GM19395 (cell line): Measurements from ENCODE around the gene EYA4.

ENCODE experiments used
- ATAC-seq: cut with Tn5 transposase; IDR thresholded peaks from one replicate; pipeline ENCODE4 v1.9.1; 2021; ENCODE audit warnings: mild to moderate bottlenecking, moderate library complexity; ENCODE audit not compliant: unreplicated experiment

The EYA4 gene

GRCh38 chr6:133343220-133343619 is 102.1 kb downstream of the EYA4 start:
- ATAC-seq: no peak

DNA sequence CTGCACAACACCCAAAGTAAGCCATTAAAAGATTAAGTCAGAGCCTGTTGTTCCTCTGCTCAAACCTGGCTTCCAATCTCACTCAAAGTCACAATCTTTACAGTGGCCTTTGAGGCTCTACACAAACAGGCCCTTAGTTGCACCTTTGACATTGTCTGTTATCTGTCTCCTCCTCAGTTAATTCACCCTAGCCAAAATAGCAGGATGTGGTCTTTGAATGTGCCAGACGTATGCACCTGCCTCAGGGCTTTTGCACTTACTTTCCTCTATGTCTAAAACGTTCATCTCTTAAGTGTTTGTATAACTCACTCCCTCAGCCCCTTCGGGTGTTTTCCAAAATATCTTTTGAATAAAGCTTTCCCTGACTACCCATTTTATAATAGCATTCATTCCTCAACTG is 107.7 kb downstream of the EYA4 start:
- no peak for ATAC-seq

DNA sequence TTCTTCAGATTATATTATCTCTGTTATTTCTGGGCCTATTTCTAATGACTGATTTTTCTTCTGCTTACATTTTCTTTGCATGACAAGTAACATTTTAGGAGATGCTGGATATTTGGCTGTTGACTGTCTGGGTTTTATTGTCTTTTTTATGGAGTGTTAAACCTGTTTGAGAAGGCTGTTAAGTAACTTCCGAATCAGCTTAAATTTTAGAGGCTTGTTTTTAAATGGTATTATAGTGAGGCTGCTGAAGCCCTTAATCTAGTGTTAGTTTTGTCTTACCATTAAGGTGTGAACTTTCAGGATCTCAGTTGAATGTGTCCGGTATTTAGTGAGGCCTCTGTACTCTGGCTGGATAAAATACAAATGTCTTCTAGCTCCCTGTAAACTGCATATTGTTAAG is 109.8 kb downstream of the EYA4 start:
- ATAC-seq: no peak

DNA sequence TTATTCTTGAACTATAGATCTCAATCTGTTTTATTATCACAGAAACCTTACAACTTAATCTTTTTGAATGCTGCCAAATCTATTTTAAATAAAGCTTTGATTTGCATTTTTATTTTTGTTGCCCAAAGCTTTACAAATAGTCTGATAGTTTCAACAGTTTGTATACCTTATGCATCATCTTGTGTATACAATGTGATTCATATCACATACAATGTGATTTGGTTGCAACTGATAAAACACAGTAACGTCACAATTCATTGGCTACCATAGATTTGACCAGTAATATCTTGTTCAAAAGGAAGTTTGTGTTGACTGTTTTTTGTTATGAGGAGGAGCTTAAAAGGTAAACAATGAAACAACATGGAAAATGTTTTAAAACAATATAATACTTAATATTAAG is 110.9 kb downstream of the EYA4 start:
- no peak for ATAC-seq

DNA sequence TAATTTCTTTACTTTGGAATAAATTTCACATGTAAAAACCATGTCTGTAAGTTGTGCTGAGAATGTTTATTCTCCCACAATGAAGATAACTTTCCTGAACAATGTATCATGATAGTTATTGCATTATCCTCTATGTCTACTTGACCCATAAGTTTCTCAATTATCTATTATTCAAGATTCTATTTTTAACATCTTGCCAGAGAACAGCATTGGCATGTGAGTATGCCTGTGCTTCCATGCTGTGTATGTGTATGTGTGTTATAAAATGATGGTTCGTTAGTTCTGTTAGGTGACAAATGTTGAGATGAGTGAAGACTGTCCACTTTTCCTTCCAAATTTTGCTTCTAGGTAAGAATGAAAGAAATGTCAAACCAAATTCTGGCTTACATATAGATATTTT is 111.9 kb downstream of the EYA4 start:
- no peak for ATAC-seq

- no peak for ATAC-seq
Measured at GRCh38 chr6:133355922-133356321, 114.8 kb downstream of the EYA4 start.

DNA sequence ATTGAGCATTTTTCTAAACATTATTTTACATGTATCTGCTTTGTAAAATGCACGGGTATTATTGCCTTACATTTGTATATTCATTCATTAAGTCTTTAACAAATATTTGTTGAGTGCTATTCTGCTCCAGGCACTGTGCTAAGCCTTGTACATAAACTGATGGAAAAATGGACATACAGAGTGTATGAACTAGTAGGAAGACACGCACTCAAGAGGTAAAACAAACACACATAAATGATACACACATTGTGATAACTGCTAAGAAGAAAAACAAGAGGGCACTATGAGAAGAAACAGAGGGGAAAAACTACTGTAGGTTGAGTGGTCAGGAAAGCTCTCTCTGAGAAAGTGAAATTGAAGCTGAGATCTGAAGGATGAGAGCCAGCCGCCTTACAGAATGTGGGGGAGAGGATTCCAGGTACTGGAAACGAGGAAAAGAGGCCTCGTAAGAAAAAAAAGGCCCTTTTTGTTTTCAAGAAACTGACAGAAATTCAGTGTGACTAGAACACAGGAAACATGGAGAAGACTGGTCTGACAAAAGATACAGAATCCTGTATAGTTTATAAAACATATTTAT is 117.5 kb downstream of the EYA4 start:
- ATAC-seq: no peak

DNA sequence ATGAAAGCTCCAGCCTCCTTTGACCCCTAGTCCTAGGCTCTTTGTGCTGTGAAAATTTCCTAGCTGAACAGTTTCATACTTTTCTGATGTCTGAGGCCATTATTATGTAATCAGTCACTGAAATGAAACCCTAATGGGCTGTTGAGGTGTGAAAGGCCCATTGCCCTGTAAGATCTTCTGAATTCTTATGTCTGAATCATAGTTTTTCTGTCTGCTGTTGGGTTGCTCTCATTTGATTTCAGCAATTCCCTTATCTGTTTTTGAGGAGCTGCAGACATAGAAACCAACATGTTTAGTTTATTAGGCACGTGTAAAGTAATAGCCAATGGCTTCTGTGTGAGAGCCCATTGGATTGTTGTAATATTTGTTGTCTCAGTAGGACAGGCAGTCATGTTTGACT is 118.1 kb downstream of the EYA4 start:
- ATAC-seq: no peak

- ATAC-seq: no peak
Measured at GRCh38 chr6:133359760-133360159, 118.6 kb downstream of the EYA4 start.

- ATAC-seq: no peak
Measured at GRCh38 chr6:133360194-133360593, 119.0 kb downstream of the EYA4 start.

GRCh38 chr6:133362813-133363212 is 121.7 kb downstream of the EYA4 start:
- no peak for ATAC-seq

DNA sequence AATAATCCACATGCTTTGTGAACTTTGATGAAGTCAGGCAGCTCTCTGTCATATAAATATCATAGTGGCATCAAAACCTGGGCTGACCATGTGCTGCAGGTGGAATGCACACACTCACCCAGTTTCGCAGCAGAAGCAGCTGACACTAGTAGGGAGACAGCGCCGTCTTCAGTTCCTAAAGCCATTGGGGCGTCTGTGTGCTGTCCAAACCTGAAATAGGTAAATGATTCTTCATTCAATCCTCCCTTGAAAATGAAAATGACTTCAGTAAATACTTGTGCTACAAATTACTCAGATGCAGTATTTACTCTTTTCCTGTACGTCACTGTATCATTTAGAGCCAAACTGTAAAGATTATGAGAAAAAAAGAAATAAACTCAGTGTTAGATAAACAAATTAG is 127.5 kb downstream of the EYA4 start:
- no peak for ATAC-seq

GRCh38 chr6:133369773-133370272 is 128.7 kb downstream of the EYA4 start:
- no peak for ATAC-seq

DNA sequence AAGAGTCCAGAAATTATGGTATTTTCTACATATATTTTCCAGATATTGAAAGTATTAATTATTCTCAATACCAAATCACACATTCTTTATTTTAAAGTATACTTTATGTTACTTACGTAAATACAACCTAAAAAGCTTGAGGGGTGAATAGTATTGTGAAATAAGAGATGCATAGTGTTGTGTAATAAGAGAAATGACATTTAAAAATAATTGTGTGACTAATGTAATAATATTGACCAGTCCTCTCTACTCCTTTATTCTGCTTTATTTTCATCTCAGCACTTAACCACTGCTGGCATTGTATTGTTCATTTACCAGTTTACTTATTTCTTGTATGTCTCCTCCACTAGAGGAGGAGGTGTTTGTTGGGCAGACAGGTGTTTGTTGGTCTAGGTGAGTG is 135.6 kb downstream of the EYA4 start:
- no peak for ATAC-seq

DNA sequence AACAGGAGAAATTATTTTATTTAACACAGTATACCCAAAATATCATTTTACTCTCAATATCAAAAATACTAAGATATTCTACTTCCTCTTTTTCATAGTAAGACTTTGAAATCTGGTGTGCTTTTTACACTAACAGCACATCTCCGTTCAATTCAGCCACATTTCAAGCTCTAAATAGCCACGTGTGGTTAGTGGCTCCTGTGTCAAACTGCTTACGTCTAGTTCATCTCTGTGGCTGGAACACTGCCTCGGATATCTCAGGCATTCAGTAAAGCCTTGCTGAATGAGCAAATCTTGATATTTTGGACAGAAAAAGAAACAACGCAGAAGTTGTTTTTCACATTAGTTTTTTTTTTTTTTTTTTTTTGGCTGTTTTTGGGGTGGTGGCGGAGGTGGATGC is 136.1 kb downstream of the EYA4 start:
- no peak for ATAC-seq

DNA sequence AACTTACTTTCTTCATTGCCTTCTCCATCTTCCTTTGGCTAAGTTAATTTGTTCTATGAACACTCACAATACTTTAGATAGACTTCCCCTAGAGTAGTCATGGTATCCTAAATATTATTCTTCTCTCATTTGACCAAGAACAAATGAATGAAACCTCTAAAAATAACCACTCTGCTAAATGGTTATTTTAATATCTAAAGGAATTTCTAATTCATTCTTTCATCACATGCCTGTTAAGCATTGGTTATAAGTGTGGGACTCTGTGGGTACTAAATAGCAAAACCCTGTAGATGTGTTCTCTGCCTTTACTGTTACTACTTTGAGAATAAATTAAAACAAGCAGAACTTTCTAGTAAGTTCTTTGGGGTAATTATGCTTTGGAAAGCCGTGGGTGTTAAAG is 138.9 kb downstream of the EYA4 start:
- no peak for ATAC-seq

- ATAC-seq: no peak
Measured at GRCh38 chr6:133380723-133381122, 139.6 kb downstream of the EYA4 start.

DNA sequence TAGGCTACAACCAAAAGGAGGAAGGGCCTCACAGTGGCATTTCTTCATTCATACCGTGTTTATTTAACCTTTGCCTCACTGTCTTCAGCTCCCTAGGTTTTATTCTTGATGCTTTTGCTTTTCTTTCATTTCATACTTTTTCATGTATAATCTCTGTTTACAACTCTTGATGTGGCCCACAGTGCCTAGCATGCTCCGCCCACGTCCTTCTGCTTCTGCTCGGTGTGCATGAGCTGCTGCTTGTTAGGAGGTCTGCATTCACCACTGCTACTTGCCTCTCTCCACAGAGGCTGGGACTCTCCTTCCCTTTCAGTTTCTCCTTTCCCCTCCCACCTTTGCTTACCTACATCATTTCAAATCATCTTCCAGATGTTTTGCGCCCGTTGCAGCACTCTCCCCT is 147.6 kb downstream of the EYA4 start:
- ATAC-seq: no peak

DNA sequence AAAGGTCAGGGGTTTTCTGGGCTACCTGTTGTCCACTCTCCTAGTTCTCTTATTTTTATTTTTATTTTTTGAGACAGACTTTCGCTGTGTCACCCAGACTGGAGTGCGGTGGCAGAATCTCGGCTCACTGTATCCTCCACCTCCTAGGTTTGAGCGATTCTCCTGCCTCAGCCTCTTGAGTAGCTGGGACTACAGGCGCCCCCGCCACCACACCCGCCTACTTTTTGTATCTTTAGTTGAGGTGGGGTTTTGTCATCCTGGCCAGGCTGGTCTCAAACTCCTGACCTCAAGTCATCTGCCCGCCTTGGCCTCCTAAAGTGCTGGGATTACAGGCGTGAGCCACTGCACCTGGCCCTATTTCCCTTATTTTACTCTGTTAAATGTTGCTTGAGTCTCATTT is 149.0 kb downstream of the EYA4 start:
- ATAC-seq: no peak

DNA sequence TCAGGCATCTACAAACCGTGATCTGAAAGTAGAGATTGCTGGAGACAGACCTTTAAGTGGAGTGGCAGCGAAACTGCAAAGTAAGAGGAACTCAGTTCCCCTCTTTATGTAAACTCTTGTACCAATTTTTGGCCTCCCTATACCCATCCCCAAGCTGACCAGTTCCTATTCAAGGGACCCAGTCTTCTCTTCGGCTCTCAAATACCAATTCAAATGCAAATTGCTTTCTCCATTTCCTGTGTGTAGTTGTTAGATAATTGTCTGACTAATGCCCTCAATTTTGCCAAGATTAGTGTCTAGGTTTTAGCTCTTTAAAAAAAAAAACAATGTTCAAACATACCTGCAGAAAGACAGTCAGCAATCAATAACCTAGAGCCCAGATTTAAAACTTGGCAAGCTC is 150.9 kb downstream of the EYA4 start:
- ATAC-seq: no peak

DNA sequence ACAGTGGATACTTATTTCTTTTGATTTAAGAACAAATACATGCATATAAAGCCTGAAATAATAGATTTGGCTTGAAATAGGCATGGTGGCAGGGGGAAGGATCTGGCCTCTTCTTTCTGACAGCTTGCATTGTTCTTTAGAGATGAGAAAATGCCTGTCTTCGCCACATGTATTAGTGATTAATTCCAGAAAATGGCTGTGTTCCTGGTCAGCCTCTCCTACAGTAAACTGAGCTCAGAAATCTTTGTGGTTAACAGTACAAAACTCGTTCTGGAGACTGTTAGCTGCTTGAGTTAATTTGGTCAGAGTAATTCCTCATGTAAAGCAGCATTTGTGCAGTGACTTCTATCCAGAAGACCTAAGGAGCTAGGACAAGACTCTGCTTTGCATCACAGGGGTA is 151.5 kb downstream of the EYA4 start:
- no peak for ATAC-seq

GRCh38 chr6:133393891-133394290 is 152.7 kb downstream of the EYA4 start:
- no peak for ATAC-seq

GRCh38 chr6:133394630-133395029 is 153.5 kb downstream of the EYA4 start:
- ATAC-seq: no peak
